IMR-90 (cell line): ENCODE data around the gene LRRC3B.

Experiments
- CTCF ChIP-seq: conservative IDR thresholded peaks from 2 replicates; pipeline ENCODE4 v1.5.1; 2012; ENCODE audit warnings: mild to moderate bottlenecking, low read depth, low read length, improper control_type of control experiment
- FOS ChIP-seq: fragments of 150-350 bp; IDR thresholded peaks from 2 replicates; pipeline ENCODE4 v1.6.1; 2016; ENCODE audit warnings: low read depth, low read length
- MXI1 ChIP-seq: IDR thresholded peaks from 2 replicates; pipeline ENCODE4 v1.6.1; 2012; ENCODE audit warnings: low read depth, mild to moderate bottlenecking, low read length, moderate library complexity, borderline replicate concordance
- POLR2A ChIP-seq: IDR thresholded peaks from 2 replicates; pipeline ENCODE4 v1.6.1; 2012; ENCODE audit warnings: mild to moderate bottlenecking, low read depth, low read length
- RAD21 ChIP-seq: IDR thresholded peaks from 2 replicates; pipeline ENCODE4 v1.6.1; 2012; ENCODE audit warnings: low read length, improper control_type of control experiment
- RCOR1 ChIP-seq: IDR thresholded peaks from 2 replicates; pipeline ENCODE4 v1.6.1; 2012; ENCODE audit warnings: mild to moderate bottlenecking, low read length, improper control_type of control experiment; ENCODE audit not compliant: insufficient replicate concordance
- RFX5 ChIP-seq: IDR thresholded peaks from 2 replicates; pipeline ENCODE4 v1.8.0; 2012; ENCODE audit warnings: low read depth, mild to moderate bottlenecking, low read length, moderate library complexity
- SMC3 ChIP-seq: fragments of 150-350 bp; IDR thresholded peaks from 2 replicates; pipeline ENCODE4 v1.6.1; 2016; ENCODE audit warnings: low read depth, mild to moderate bottlenecking, antibody characterized with exemption, low read length, moderate library complexity
- USF2 ChIP-seq: fragments of 150-350 bp; IDR thresholded peaks from 2 replicates; pipeline ENCODE4 v1.6.1; 2017; ENCODE audit warnings: mild to moderate bottlenecking, antibody characterized with exemption, low read length, low read depth

GRCh38 chr3:26574766-26575165, 47.8 kb upstream of the LRRC3B start:
- TF ChIP-seq CTCF (no peak), RFX5 (no peak), USF2 (no peak), RAD21 (no peak), MXI1 (no peak), SMC3 (no peak), RCOR1 (no peak), FOS (no peak), POLR2A (no peak)
